Loucy (cell line): ENCODE measurements around the gene VWA5B1.

Source experiments
- H2AFZ ChIP-seq: fragments of 200-600 bp; sonication (generic); 2 replicates; pipeline ENCODE4 v1.6.0; 2016; ENCODE audit warnings: antibody characterized with exemption, mild to moderate bottlenecking, low read length, moderate library complexity
- H3F3A ChIP-seq: fragments of 200-600 bp; 2 replicates; pipeline ENCODE4 v1.6.0; 2016; ENCODE audit warnings: antibody characterized with exemption, low read depth, mild to moderate bottlenecking
- H3K27me3 ChIP-seq: fragments of 200-600 bp; sonication (generic); 2 replicates; pipeline ENCODE4 v1.6.1; 2014; ENCODE audit warnings: low read length, mild to moderate bottlenecking; ENCODE audit not compliant: insufficient read depth, poor library complexity, severe bottlenecking
- H3K36me3 ChIP-seq: fragments of 200-600 bp; sonication (generic); 2 replicates; pipeline ENCODE4 v1.6.1; 2016; ENCODE audit warnings: low read length; ENCODE audit not compliant: insufficient read depth
- H3K4me1 ChIP-seq: fragments of 200-600 bp; sonication (generic); 2 replicates; pipeline ENCODE4 v1.5.1; 2014; ENCODE audit warnings: low read length, mild to moderate bottlenecking; ENCODE audit not compliant: insufficient read depth, poor library complexity, severe bottlenecking
- H3K4me2 ChIP-seq: fragments of 200-600 bp; sonication (generic); 2 replicates; pipeline ENCODE4 v1.6.0; 2014; ENCODE audit warnings: antibody characterized with exemption, low read length, low read depth, mild to moderate bottlenecking; ENCODE audit not compliant: poor library complexity, severe bottlenecking
- H3K4me3 ChIP-seq: fragments of 200-600 bp; sonication (generic); 2 replicates; pipeline ENCODE4 v1.5.1; 2014; ENCODE audit warnings: low read length, mild to moderate bottlenecking, mixed read lengths; ENCODE audit not compliant: poor library complexity, severe bottlenecking
- H3K79me2 ChIP-seq: fragments of 200-600 bp; sonication (generic); 2 replicates; pipeline ENCODE4 v1.6.1; 2014; ENCODE audit warnings: low read length; ENCODE audit not compliant: insufficient read depth
- H3K9ac ChIP-seq: fragments of 200-600 bp; sonication (generic); 2 replicates; pipeline ENCODE4 v1.6.0; 2014; ENCODE audit warnings: mild to moderate bottlenecking, low read depth, low read length, moderate library complexity; ENCODE audit not compliant: poor library complexity, severe bottlenecking
- H3K9me2 ChIP-seq: fragments of 200-600 bp; sonication (generic); replicated peaks from 2 replicates; pipeline ENCODE4 v1.6.1; 2016; ENCODE audit warnings: low read depth, low read length, mixed read lengths
- H3K9me3 ChIP-seq: fragments of 200-600 bp; sonication (generic); 2 replicates; pipeline ENCODE4 v1.6.1; 2014; ENCODE audit warnings: mild to moderate bottlenecking, antibody characterized with exemption, low read length, low read depth; ENCODE audit not compliant: insufficient read depth
- H4K20me1 ChIP-seq: fragments of 200-600 bp; sonication (generic); 2 replicates; pipeline ENCODE4 v1.6.0; 2014; ENCODE audit warnings: antibody characterized with exemption, low read length, mild to moderate bottlenecking; ENCODE audit not compliant: insufficient read depth, poor library complexity, severe bottlenecking
- CTCF ChIP-seq: fragments of 200-600 bp; sonication (generic); conservative IDR thresholded peaks from 2 replicates; pipeline ENCODE4 v1.5.1; 2014; ENCODE audit warnings: mild to moderate bottlenecking, antibody characterized with exemption, low read length
- EZH2phosphoT487 ChIP-seq: fragments of 200-600 bp; IDR thresholded peaks from 2 replicates; pipeline ENCODE4 v1.6.1; 2018; ENCODE audit warnings: antibody characterized with exemption, mild to moderate bottlenecking, moderate library complexity, borderline replicate concordance

The VWA5B1 gene

GRCh38 chr1:20279509-20279908 is 11.2 kb upstream of the VWA5B1 start:
- Histone ChIP-seq H3K9ac (no peak overlapping the region), H3K4me3 (no peak overlapping the region), H2AFZ (no peak overlapping the region), H4K20me1 (no peaks in the 10 kb centered on the region), H3K4me1 (no peaks in the 10 kb centered on the region), H3K27me3 (no peaks in the 10 kb centered on the region), H3F3A (no peaks in the 10 kb centered on the region), H3K9me3 (no peaks in the 10 kb centered on the region), H3K79me2 (no peaks in the 10 kb centered on the region), H3K4me2 (no peak overlapping the region), H3K36me3 (no peaks in the 10 kb centered on the region), H3K9me2 (no peaks in the 10 kb centered on the region)
- TF ChIP-seq EZH2phosphoT487 (no peak), CTCF (no peak)

GRCh38 chr1:20280341-20280740 is 10.3 kb upstream of the VWA5B1 start:
- H3K27me3 ChIP-seq, result no peaks in the 10 kb centered on the region
- H3K4me2 ChIP-seq, result no peak overlapping the region
- H3K36me3 ChIP-seq, result no peaks in the 10 kb centered on the region
- no peak overlapping the region for H3K4me3 ChIP-seq
- TF ChIP-seq CTCF (no peak), EZH2phosphoT487 (no peak)
- H3K79me2 ChIP-seq, result no peaks in the 10 kb centered on the region
- no peaks in the 10 kb centered on the region for H3K4me1 ChIP-seq
- no peaks in the 10 kb centered on the region for H4K20me1 ChIP-seq
- H3K9me3 ChIP-seq, result no peaks in the 10 kb centered on the region
- no peak overlapping the region for H3K9ac ChIP-seq
- H2AFZ ChIP-seq, result no peak overlapping the region
- no peaks in the 10 kb centered on the region for H3K9me2 ChIP-seq
- no peaks in the 10 kb centered on the region for H3F3A ChIP-seq

- Histone ChIP-seq H2AFZ (no peak overlapping the region), H3K9ac (no peak overlapping the region), H3K27me3 (no peaks in the 10 kb centered on the region), H3K9me2 (no peaks in the 10 kb centered on the region), H3K79me2 (no peaks in the 10 kb centered on the region), H3K4me1 (no peaks in the 10 kb centered on the region), H3F3A (no peaks in the 10 kb centered on the region), H4K20me1 (no peaks in the 10 kb centered on the region), H3K4me3 (no peak overlapping the region), H3K36me3 (no peaks in the 10 kb centered on the region), H3K4me2 (no peak overlapping the region), H3K9me3 (no peaks in the 10 kb centered on the region)
- TF ChIP-seq CTCF, result no peak
- TF ChIP-seq EZH2phosphoT487, result no peak
Measured at GRCh38 chr1:20280906-20281305, 9.8 kb upstream of the VWA5B1 start.
